H1 (cell line): ENCODE measurements around the gene SYNRG. TPM values are rescaled to one million over a fixed set of nuclear protein-coding genes. Genes with fewer than 3 reads are reported as not detected.
"Not testable (repeated sequence)": the region's sequence is repeated elsewhere in the genome, so short reads cannot be mapped to it uniquely, and the experiment has no call there.

Source experiments
- CTCF ChIA-PET: fragments of 300-600 bp; sonication (Branson Sonifier 250); formaldehyde crosslinking; loops from one replicate; lab custom pipeline; 2021; ENCODE audit not compliant: partially characterized antibody; lab: Charles Lee
- POLR2A ChIA-PET: fragments of 300-600 bp; sonication (Branson Sonifier 250); formaldehyde crosslinking; loops from one replicate; lab custom pipeline; 2021; ENCODE audit warnings: inconsistent platforms; ENCODE audit not compliant: partially characterized antibody; lab: Charles Lee
- DNase-seq, 2 experiments: peaks; one replicate each; pipeline versions ENCODE4 v3.0.0 to v3.0.0-alpha.2; 2010 to 2022; ENCODE audit warnings: low spot score in 2 of 2, low read depth in 1 of 2, mixed read lengths in 1 of 2
- FAIRE-seq: peaks from 2 replicates; lab custom pipeline; 2011; peaks lifted over from hg19 to GRCh38; lab: Jason Lieb, UNC
- H2AFZ ChIP-seq: 2 replicates; pipeline ENCODE4 v1.8.1; 2012; ENCODE audit warnings: low read length, inconsistent platforms
- H2AK5ac ChIP-seq: 2 replicates; pipeline ENCODE4 v1.6.1; 2013; ENCODE audit warnings: low read depth, low read length
- H2BK120ac ChIP-seq: replicated peaks from 2 replicates; pipeline ENCODE3; 2013; ENCODE audit warnings: low read depth, low read length, inconsistent platforms
- H2BK12ac ChIP-seq: 2 replicates; pipeline ENCODE4 v1.6.1; 2013; ENCODE audit warnings: low read depth, low read length
- H2BK15ac ChIP-seq: 2 replicates; pipeline ENCODE4 v1.6.1; 2013; ENCODE audit warnings: low read length
- H2BK20ac ChIP-seq: 2 replicates; pipeline ENCODE4 v1.6.1; 2013; ENCODE audit warnings: low read length
- H2BK5ac ChIP-seq: 2 replicates; pipeline ENCODE4 v1.6.1; 2013; ENCODE audit warnings: low read depth, low read length
- H3K14ac ChIP-seq: 2 replicates; pipeline ENCODE4 v1.6.1; 2013; ENCODE audit warnings: inconsistent platforms; ENCODE audit not compliant: insufficient read length
- H3K18ac ChIP-seq: 2 replicates; pipeline ENCODE4 v1.6.1; 2013; ENCODE audit warnings: low read length; ENCODE audit errors: extremely low read depth
- H3K23ac ChIP-seq: 2 replicates; pipeline ENCODE4 v1.6.1; 2013; ENCODE audit warnings: inconsistent platforms; ENCODE audit not compliant: insufficient read length
- H3K23me2 ChIP-seq: 2 replicates; pipeline ENCODE4 v1.6.1; 2013; ENCODE audit warnings: low read depth, low read length
- H3K27ac ChIP-seq: 2 replicates; pipeline ENCODE4 v1.6.1; 2011; ENCODE audit warnings: low read depth, low read length, inconsistent platforms
- H3K27me3 ChIP-seq, 4 experiments: replicated peaks in 1 of 4; 1 replicate in 1 of 4; 2 replicates in 3 of 4; pipeline versions ENCODE4 v1.6.1 to v1.8.1; 2011 to 2013; ENCODE audit warnings: low read length in 3 of 4, mild to moderate bottlenecking in 3 of 4, inconsistent platforms in 2 of 4, mixed read lengths in 2 of 4, moderate library complexity in 1 of 4; ENCODE audit not compliant: control insufficient read depth in 3 of 4, insufficient read depth in 3 of 4; ENCODE audit errors: extremely low read depth in 1 of 4
- H3K36me3 ChIP-seq, 4 experiments: 2 replicates each; pipeline versions ENCODE4 v1.6.1 to v1.8.1; 2011 to 2013; ENCODE audit warnings: mild to moderate bottlenecking in 4 of 4, low read length in 3 of 4, moderate library complexity in 2 of 4, control low read depth in 1 of 4, inconsistent platforms in 1 of 4; ENCODE audit not compliant: insufficient read depth in 4 of 4, control insufficient read depth in 2 of 4
- H3K4ac ChIP-seq: replicated peaks from 2 replicates; pipeline ENCODE3; 2013; ENCODE audit warnings: low read length, low read depth, mixed read lengths, inconsistent platforms; ENCODE audit not compliant: insufficient read length
- H3K4me1 ChIP-seq, 4 experiments: replicated peaks in 1 of 4; 1 replicate in 1 of 4; 2 replicates in 3 of 4; pipeline versions ENCODE4 v1.6.1 to v1.8.1; 2011 to 2013; ENCODE audit warnings: low read length in 3 of 4, inconsistent platforms in 2 of 4, mixed read lengths in 1 of 4; ENCODE audit not compliant: insufficient read depth in 4 of 4, control insufficient read depth in 3 of 4
- H3K4me2 ChIP-seq, 2 experiments: 2 replicates each; pipeline versions ENCODE4 v1.6.1 to v1.8.1; 2011 to 2013; ENCODE audit warnings: low read depth in 2 of 2, low read length in 2 of 2, control low read depth in 1 of 2, inconsistent platforms in 1 of 2, mild to moderate bottlenecking in 1 of 2; ENCODE audit not compliant: insufficient read depth in 1 of 2
- H3K4me3 ChIP-seq, 4 experiments: fragments of 200-600, 300-600 bp in 1 of 4; sonication (generic), shearing (Covaris generic), sonication (Bioruptor Twin) in 1 of 4; 2 replicates each; pipeline versions ENCODE4 v1.5.1 to v1.8.1; 2011 to 2016; ENCODE audit warnings: low read length in 4 of 4, low read depth in 3 of 4, control low read depth in 2 of 4, inconsistent platforms in 2 of 4, mild to moderate bottlenecking in 2 of 4, mixed read lengths in 1 of 4, moderate library complexity in 1 of 4; ENCODE audit not compliant: insufficient read depth in 2 of 4; ENCODE audit errors: extremely low read depth in 1 of 4
- H3K56ac ChIP-seq: replicated peaks from 2 replicates; pipeline ENCODE3; 2013; ENCODE audit warnings: low read depth, mild to moderate bottlenecking, mixed read lengths, low read length, inconsistent platforms; ENCODE audit not compliant: insufficient read length
- H3K79me1 ChIP-seq: 2 replicates; pipeline ENCODE4 v1.6.1; 2013; ENCODE audit warnings: low read depth, low read length, control low read depth
- H3K79me2 ChIP-seq, 2 experiments: 2 replicates each; pipeline versions ENCODE4 v1.6.1 to v1.8.1; 2012 to 2013; ENCODE audit warnings: low read length in 2 of 2, mild to moderate bottlenecking in 2 of 2, inconsistent platforms in 1 of 2; ENCODE audit not compliant: insufficient read depth in 2 of 2, control insufficient read depth in 1 of 2
- H3K9ac ChIP-seq, 4 experiments: replicated peaks in 1 of 4; 1 replicate in 1 of 4; 2 replicates in 3 of 4; pipeline versions ENCODE4 v1.6.1 to v1.8.1; 2011 to 2013; ENCODE audit warnings: low read depth in 3 of 4, low read length in 3 of 4, control low read depth in 2 of 4, mild to moderate bottlenecking in 2 of 4, moderate library complexity in 2 of 4, inconsistent platforms in 1 of 4; ENCODE audit errors: extremely low read depth in 1 of 4
- H3K9me3 ChIP-seq, 2 experiments: 2 replicates each; pipeline versions ENCODE4 v1.6.1 to v1.8.1; 2012 to 2013; ENCODE audit warnings: mild to moderate bottlenecking in 2 of 2, moderate library complexity in 2 of 2, control low read depth in 1 of 2, inconsistent platforms in 1 of 2, low read depth in 1 of 2, low read length in 1 of 2, mixed read lengths in 1 of 2; ENCODE audit not compliant: insufficient read depth in 2 of 2
- H4K20me1 ChIP-seq, 2 experiments: replicated peaks in 1 of 2; 2 replicates each; pipeline versions ENCODE3 to v1.8.1; 2011 to 2013; ENCODE audit warnings: inconsistent platforms in 2 of 2, low read length in 2 of 2, mild to moderate bottlenecking in 1 of 2; ENCODE audit not compliant: insufficient read depth in 2 of 2, control insufficient read depth in 1 of 2
- H4K5ac ChIP-seq: 2 replicates; pipeline ENCODE4 v1.6.1; 2013; ENCODE audit warnings: low read length, low read depth, mixed read lengths, inconsistent platforms; ENCODE audit not compliant: insufficient read length
- H4K8ac ChIP-seq: 2 replicates; pipeline ENCODE4 v1.8.0; 2013; ENCODE audit warnings: mild to moderate bottlenecking, moderate library complexity, low read length, inconsistent platforms; ENCODE audit not compliant: insufficient read depth; ENCODE audit errors: extremely low read depth
- H4K91ac ChIP-seq: replicated peaks from 2 replicates; pipeline ENCODE3; 2013; ENCODE audit warnings: low read length, mixed read lengths, inconsistent platforms; ENCODE audit not compliant: insufficient read length
- whole genome bisulfite sequencing, 2 experiments: shearing (Covaris generic) in 1 of 2; methylation state at CpG; one replicate each; pipeline versions ENCODE4 v1.1.6 to v1.1.7; 2013 to 2015; ENCODE audit warnings: low lambda C conversion rate in 2 of 2, mixed read lengths in 2 of 2, inconsistent platforms in 1 of 2, low coverage in 1 of 2, missing lambda C conversion rate in 1 of 2; ENCODE audit not compliant: insufficient replicate concordance in 2 of 2, insufficient coverage in 1 of 2, insufficient read length in 1 of 2; ENCODE audit errors: extremely low coverage in 1 of 2, missing lambda C conversion rate in 1 of 2; 5-methylcytosine and 5-hydroxymethylcytosine counted together
- polyA plus RNA-seq, 7 experiments: library from polyadenylated mRNA; depleted of rRNA in 3 of 7; stranded (reverse) in 5 of 7; unstranded in 2 of 7; fragments of >200 nt in 5 of 7; fragments of 200-250 nt in 2 of 7; gene quantifications; 1 replicate in 5 of 7; 2 replicates in 1 of 7; 4 replicates in 1 of 7; pipeline versions ENCODE4 v1.2.1 to v1.2.3, GENCODE V29; 2011 to 2013; ENCODE audit warnings: missing spikeins in 2 of 7, mixed read lengths in 2 of 7
- total RNA-seq: library from RNA; stranded (reverse); fragmentation: NEBNext Ultra II Directional; extraction: Animal tissue kit (Norgen Biotek cat#: 25700); gene quantifications from 2 replicates; pipeline ENCODE4 v1.2.1, GENCODE V29; 2021

Gene SYNRG
- total and polyA plus RNA-seq, 2 of the 8 experiments (the other 6 are each of a cell fraction or from before 2014, with no cell fraction given) = 7.7 to 31.7 TPM

- WGBS, 2 experiments = 94% methylated on average over 6 of the region's 6 CpGs; no CpG with 5 or more reads in 1 of the 2 experiments
- FAIRE-seq, H3K23me2 ChIP-seq: not testable (repeated sequence)
These were observed 7.2 kb upstream of the SYNRG start for GRCh38 chr17:37616430-37616829.

More at GRCh38 chr17:37616430-37616829, 7.2 kb upstream of the SYNRG start:
- H2AFZ ChIP-seq, H3K18ac ChIP-seq, H3K4me3 ChIP-seq, H2BK120ac ChIP-seq, H3K4ac ChIP-seq, H2BK12ac ChIP-seq, H3K27ac ChIP-seq, H4K8ac ChIP-seq, H3K23ac ChIP-seq, DNase-seq, H4K91ac ChIP-seq, POLR2A ChIA-PET, H3K27me3 ChIP-seq, H3K14ac ChIP-seq, H3K9me3 ChIP-seq, H2BK5ac ChIP-seq, H3K79me2 ChIP-seq, H2AK5ac ChIP-seq, H3K79me1 ChIP-seq, H2BK20ac ChIP-seq, H4K5ac ChIP-seq, H3K4me2 ChIP-seq, H3K9ac ChIP-seq, CTCF ChIA-PET, H3K56ac ChIP-seq, H2BK15ac ChIP-seq, H3K4me1 ChIP-seq, H4K20me1 ChIP-seq: not testable (repeated sequence)
- peaks cover 9 to 75% (median 33%) of the 10 kb centered on the region in 4 experiments for H3K36me3 ChIP-seq
